Adipose tissue (tissue), 3 donors: ENCODE results near the gene MYL6B. TPM values are rescaled to one million over a fixed set of nuclear protein-coding genes. Genes with fewer than 3 reads are reported as not detected.
A peak's percentile ranks its signal among the peaks of the same experiment; 100 is the strongest.
"Not testable (repeated sequence)": the region's sequence is repeated elsewhere in the genome, so short reads cannot be mapped to it uniquely, and the experiment has no call there.

ENCODE experiments used
- H3K27ac ChIP-seq: one replicate; pipeline ENCODE4 v1.5.1; 2013; ENCODE audit warnings: low read depth, low read length
- WGBS, 3 donors: extraction: QIAGEN DNeasy Blood & Tissue Kit; methylation state at CpG; one replicate each; pipeline ENCODE4 v1.1.7; 2013; 5-methylcytosine and 5-hydroxymethylcytosine counted together
- polyA plus RNA-seq, 3 donors: library from polyadenylated mRNA; stranded (reverse); fragments of 200-250 nt; gene quantifications; one replicate each; pipeline ENCODE4 v1.2.3, GENCODE V29; 2013
- donor health status: healthy with polysubstance abuse.
- donor health status: Bipolar disorder and iron deficiency.
- donor health status: healthy.

MYL6B gene
- polyA plus RNA-seq, 3 donors: 15.5 to 88.5 (median 48.0) TPM

GRCh38 chr12:56145217-56145616, 7.2 kb upstream of the MYL6B start:
- 67 to 92% (median 81%) methylated on average over 3 of the region's 3 CpGs for WGBS, 3 donors
- no peak overlapping the region for H3K27ac ChIP-seq

GRCh38 chr12:56146492-56147460, 5.6 kb upstream of the MYL6B start:
- 55 to 61% (median 59%) methylated on average over 13 of the region's 13 CpGs for WGBS, 3 donors
- H3K27ac ChIP-seq: no peak overlapping the region

- WGBS, 3 donors: 56 to 59% (median 59%) methylated on average over 3 of the region's 3 CpGs
- H3K27ac ChIP-seq: no peak overlapping the region
Measured at GRCh38 chr12:56150563-56150962, 1.8 kb upstream of the MYL6B start.

GRCh38 chr12:56151672-56152131, 685 bp upstream of the MYL6B start:
- 4 to 15% (median 11%) methylated on average over 12 of the region's 12 CpGs for WGBS, 3 donors
- H3K27ac ChIP-seq: peak overlapping the region; percentile 82

GRCh38 chr12:56152756-56153677, 630 bp downstream of the MYL6B start:
- 13 to 17% (median 16%) methylated on average over 8 of the region's 8 CpGs for WGBS, 3 donors

GRCh38 chr12:56153678-56154065, 1.3 kb downstream of the MYL6B start:
- H3K27ac ChIP-seq: no peak overlapping the region
- 83 to 88% (median 85%) methylated on average over 5 of the region's 5 CpGs for WGBS, 3 donors

More at GRCh38 chr12:56152756-56153677, 630 bp downstream of the MYL6B start:
- no peak overlapping the region for H3K27ac ChIP-seq

- WGBS, 3 donors: 81 to 100% (median 100%) methylated on average over 1 of the region's 1 CpG
- no peak overlapping the region for H3K27ac ChIP-seq
Measured at GRCh38 chr12:56154246-56154771, 1.9 kb downstream of the MYL6B start.

GRCh38 chr12:56154818-56155217, 2.4 kb downstream of the MYL6B start:
- H3K27ac ChIP-seq: no peak overlapping the region
- WGBS, 3 donors: 88 to 94% (median 92%) methylated on average over 5 of the region's 5 CpGs

GRCh38 chr12:56155256-56155845, 3.0 kb downstream of the MYL6B start:
- WGBS, 3 donors: 61 to 92% (median 90%) methylated on average over 11 of the region's 11 CpGs
- no peak overlapping the region for H3K27ac ChIP-seq

- WGBS, 3 donors: 90 to 93% (median 91%) methylated on average over 21 of the region's 21 CpGs
- not testable (repeated sequence) for H3K27ac ChIP-seq
Measured at GRCh38 chr12:56156464-56157200, 4.2 kb downstream of the MYL6B start.

GRCh38 chr12:56157201-56158028, 5.0 kb downstream of the MYL6B start:
- H3K27ac ChIP-seq: peak overlapping the region; percentile 74
- WGBS, 3 donors: 3 to 7% (median 4%) methylated on average over 45 of the region's 45 CpGs

GRCh38 chr12:56158029-56158925, 5.9 kb downstream of the MYL6B start, which contains the start of gene MYL6:
Gene MYL6, plus strand, starts transcription at chr12:56158359. Its CDS starts 43 bp downstream, at chr12:56158402.
- WGBS, 3 donors: 0 to 1% (median 0%) methylated on average over 23 to 30 of the region's 30 CpGs
- peak within 1 kb of the TSS; percentile 80 for H3K27ac ChIP-seq

- 0 to 1% (median 1%) methylated on average over 6 of the region's 6 CpGs for WGBS, 3 donors
- H3K27ac ChIP-seq: peak overlapping the region; percentile 80
Measured at GRCh38 chr12:56158926-56159461, 6.6 kb downstream of the MYL6B start.

- WGBS, 3 donors: 19 to 24% (median 19%) methylated on average over 8 of the region's 8 CpGs
Measured at GRCh38 chr12:56159482-56160192, 7.2 kb downstream of the MYL6B start.

GRCh38 chr12:56160193-56160763, 7.9 kb downstream of the MYL6B start:
- no peak overlapping the region for H3K27ac ChIP-seq
- whole genome bisulfite sequencing, 3 donors: 17 to 57% (median 26%) methylated on average over 7 of the region's 7 CpGs

More at GRCh38 chr12:56159482-56160192, 7.2 kb downstream of the MYL6B start:
- H3K27ac ChIP-seq: no peak overlapping the region
